ENCODE results near the gene PPP2R2C. TPM values are rescaled to one million over a fixed set of nuclear protein-coding genes. Genes with fewer than 3 reads are reported as not detected.

PPP2R2C gene
- polyA plus RNA-seq, 1 of the 3 experiments (the other 2 are of a cell fraction), result 0.21 TPM

DNA sequence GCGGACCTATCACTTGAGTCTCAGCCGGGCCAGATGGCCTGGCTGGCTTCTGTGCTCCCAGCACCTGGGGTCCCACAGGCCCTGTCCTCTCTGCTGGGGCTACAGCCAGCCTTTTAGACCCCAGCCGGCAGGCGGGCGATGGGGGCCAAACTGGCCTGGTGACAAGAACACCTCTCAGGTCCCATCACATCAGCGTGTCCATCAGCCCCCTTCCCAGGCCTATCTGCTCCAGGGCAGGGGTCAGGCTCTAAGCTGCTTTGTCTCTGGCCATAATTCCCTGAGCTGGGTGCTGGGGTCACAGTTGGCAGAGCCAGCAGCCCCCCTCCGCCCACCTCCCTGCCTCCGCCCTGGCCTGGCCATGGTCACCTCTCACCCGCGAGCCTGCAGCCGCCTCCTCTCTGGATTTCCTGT lies 77.7 kb downstream of the PPP2R2C start:
- POLR2A ChIA-PET, result no interaction called here
- no peak for DNase-seq
- no peak overlapping the region for H2AFZ ChIP-seq (ENCODE audit: low read depth)
- H4K20me1 ChIP-seq (ENCODE audit: insufficient read depth), result no peaks in the 10 kb centered on the region
- 81% methylated on average over 5 of the region's 11 CpGs for WGBS (ENCODE audit: low lambda C conversion rate)
- H3K4me2 ChIP-seq, result no peak overlapping the region
- no peak overlapping the region for H3K27ac ChIP-seq (ENCODE audit: low read depth in 2 of 2, low read length in 1 of 2)
- no peaks in the 10 kb centered on the region for H3K9me3 ChIP-seq
- no peak overlapping the region for H3K4me3 ChIP-seq (ENCODE audit: low read depth in 2 of 2, low read length in 1 of 2)
- H3K9ac ChIP-seq, result no peak overlapping the region
- no peaks in the 10 kb centered on the region for H3K36me3 ChIP-seq (replicated peaks in 1 of 2; ENCODE audit: control insufficient read depth in 1 of 2, insufficient read depth in 2 of 2, low read length in 1 of 2)
- no peaks in the 10 kb centered on the region for H3F3A ChIP-seq (replicated peaks; ENCODE audit: insufficient read depth)
- TF ChIP-seq POLR2AphosphoS5 (IDR thresholded peaks at IDR 0.05; ENCODE audit: low read depth, low read length), result no peak
- TF ChIP-seq, protein P1, sequence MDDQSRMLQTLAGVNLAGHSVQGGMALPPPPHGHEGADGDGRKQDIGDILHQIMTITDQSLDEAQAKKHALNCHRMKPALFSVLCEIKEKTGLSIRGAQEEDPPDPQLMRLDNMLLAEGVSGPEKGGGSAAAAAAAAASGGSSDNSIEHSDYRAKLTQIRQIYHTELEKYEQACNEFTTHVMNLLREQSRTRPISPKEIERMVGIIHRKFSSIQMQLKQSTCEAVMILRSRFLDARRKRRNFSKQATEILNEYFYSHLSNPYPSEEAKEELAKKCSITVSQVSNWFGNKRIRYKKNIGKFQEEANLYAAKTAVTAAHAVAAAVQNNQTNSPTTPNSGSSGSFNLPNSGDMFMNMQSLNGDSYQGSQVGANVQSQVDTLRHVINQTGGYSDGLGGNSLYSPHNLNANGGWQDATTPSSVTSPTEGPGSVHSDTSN (IDR thresholded peaks at IDR 0.05), result no peak
- no peak for TF ChIP-seq GABPA (IDR thresholded peaks at IDR 0.05; ENCODE audit: low read depth)
- TF ChIP-seq, protein P2, sequence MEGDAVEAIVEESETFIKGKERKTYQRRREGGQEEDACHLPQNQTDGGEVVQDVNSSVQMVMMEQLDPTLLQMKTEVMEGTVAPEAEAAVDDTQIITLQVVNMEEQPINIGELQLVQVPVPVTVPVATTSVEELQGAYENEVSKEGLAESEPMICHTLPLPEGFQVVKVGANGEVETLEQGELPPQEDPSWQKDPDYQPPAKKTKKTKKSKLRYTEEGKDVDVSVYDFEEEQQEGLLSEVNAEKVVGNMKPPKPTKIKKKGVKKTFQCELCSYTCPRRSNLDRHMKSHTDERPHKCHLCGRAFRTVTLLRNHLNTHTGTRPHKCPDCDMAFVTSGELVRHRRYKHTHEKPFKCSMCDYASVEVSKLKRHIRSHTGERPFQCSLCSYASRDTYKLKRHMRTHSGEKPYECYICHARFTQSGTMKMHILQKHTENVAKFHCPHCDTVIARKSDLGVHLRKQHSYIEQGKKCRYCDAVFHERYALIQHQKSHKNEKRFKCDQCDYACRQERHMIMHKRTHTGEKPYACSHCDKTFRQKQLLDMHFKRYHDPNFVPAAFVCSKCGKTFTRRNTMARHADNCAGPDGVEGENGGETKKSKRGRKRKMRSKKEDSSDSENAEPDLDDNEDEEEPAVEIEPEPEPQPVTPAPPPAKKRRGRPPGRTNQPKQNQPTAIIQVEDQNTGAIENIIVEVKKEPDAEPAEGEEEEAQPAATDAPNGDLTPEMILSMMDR (IDR thresholded peaks at IDR 0.05), result no peak
- no peak for TF ChIP-seq MEF2A (IDR thresholded peaks at IDR 0.05; ENCODE audit: borderline replicate concordance, low read depth)
- TF ChIP-seq, protein P3, sequence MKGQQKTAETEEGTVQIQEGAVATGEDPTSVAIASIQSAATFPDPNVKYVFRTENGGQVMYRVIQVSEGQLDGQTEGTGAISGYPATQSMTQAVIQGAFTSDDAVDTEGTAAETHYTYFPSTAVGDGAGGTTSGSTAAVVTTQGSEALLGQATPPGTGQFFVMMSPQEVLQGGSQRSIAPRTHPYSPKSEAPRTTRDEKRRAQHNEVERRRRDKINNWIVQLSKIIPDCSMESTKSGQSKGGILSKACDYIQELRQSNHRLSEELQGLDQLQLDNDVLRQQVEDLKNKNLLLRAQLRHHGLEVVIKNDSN (IDR thresholded peaks at IDR 0.05; ENCODE audit: borderline replicate concordance, low read depth), result no peak
- TF ChIP-seq FOSL2 (IDR thresholded peaks at IDR 0.05; ENCODE audit: borderline replicate concordance, low read depth), result no peak
- TF ChIP-seq JUND (IDR thresholded peaks at IDR 0.05), result no peak
- no peak for TF ChIP-seq GATA2 (CRISPR knock-in tag; IDR thresholded peaks at IDR 0.05)
- TF ChIP-seq, protein P4, sequence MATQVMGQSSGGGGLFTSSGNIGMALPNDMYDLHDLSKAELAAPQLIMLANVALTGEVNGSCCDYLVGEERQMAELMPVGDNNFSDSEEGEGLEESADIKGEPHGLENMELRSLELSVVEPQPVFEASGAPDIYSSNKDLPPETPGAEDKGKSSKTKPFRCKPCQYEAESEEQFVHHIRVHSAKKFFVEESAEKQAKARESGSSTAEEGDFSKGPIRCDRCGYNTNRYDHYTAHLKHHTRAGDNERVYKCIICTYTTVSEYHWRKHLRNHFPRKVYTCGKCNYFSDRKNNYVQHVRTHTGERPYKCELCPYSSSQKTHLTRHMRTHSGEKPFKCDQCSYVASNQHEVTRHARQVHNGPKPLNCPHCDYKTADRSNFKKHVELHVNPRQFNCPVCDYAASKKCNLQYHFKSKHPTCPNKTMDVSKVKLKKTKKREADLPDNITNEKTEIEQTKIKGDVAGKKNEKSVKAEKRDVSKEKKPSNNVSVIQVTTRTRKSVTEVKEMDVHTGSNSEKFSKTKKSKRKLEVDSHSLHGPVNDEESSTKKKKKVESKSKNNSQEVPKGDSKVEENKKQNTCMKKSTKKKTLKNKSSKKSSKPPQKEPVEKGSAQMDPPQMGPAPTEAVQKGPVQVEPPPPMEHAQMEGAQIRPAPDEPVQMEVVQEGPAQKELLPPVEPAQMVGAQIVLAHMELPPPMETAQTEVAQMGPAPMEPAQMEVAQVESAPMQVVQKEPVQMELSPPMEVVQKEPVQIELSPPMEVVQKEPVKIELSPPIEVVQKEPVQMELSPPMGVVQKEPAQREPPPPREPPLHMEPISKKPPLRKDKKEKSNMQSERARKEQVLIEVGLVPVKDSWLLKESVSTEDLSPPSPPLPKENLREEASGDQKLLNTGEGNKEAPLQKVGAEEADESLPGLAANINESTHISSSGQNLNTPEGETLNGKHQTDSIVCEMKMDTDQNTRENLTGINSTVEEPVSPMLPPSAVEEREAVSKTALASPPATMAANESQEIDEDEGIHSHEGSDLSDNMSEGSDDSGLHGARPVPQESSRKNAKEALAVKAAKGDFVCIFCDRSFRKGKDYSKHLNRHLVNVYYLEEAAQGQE (IDR thresholded peaks at IDR 0.05; ENCODE audit: low read depth, low read length), result no peak
- TF ChIP-seq YY1 (IDR thresholded peaks at IDR 0.05; ENCODE audit: low read depth), result no peak
- TF ChIP-seq RCOR1 (IDR thresholded peaks at IDR 0.05; ENCODE audit: low read length), result no peak
- TF ChIP-seq, protein P5, sequence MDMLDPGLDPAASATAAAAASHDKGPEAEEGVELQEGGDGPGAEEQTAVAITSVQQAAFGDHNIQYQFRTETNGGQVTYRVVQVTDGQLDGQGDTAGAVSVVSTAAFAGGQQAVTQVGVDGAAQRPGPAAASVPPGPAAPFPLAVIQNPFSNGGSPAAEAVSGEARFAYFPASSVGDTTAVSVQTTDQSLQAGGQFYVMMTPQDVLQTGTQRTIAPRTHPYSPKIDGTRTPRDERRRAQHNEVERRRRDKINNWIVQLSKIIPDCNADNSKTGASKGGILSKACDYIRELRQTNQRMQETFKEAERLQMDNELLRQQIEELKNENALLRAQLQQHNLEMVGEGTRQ (IDR thresholded peaks at IDR 0.05; ENCODE audit: borderline replicate concordance, low read depth, low read length), result no peak
- TF ChIP-seq SMC3 (IDR thresholded peaks at IDR 0.05; ENCODE audit: low read depth, low read length), result no peak
- no peak for TF ChIP-seq SIN3A (IDR thresholded peaks at IDR 0.05; ENCODE audit: borderline replicate concordance, low read depth, low read length)
- no peak for TF ChIP-seq TEAD4 (IDR thresholded peaks at IDR 0.05; ENCODE audit: borderline replicate concordance, insufficient read depth)
- TF ChIP-seq, protein P6, sequence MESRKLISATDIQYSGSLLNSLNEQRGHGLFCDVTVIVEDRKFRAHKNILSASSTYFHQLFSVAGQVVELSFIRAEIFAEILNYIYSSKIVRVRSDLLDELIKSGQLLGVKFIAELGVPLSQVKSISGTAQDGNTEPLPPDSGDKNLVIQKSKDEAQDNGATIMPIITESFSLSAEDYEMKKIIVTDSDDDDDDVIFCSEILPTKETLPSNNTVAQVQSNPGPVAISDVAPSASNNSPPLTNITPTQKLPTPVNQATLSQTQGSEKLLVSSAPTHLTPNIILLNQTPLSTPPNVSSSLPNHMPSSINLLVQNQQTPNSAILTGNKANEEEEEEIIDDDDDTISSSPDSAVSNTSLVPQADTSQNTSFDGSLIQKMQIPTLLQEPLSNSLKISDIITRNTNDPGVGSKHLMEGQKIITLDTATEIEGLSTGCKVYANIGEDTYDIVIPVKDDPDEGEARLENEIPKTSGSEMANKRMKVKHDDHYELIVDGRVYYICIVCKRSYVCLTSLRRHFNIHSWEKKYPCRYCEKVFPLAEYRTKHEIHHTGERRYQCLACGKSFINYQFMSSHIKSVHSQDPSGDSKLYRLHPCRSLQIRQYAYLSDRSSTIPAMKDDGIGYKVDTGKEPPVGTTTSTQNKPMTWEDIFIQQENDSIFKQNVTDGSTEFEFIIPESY (IDR thresholded peaks at IDR 0.05; ENCODE audit: borderline replicate concordance, low read depth), result no peak
- no peaks in the 10 kb centered on the region for H3K9me2 ChIP-seq
- no peaks in the 10 kb centered on the region for H3K27me3 ChIP-seq (ENCODE audit: insufficient read depth)
- H3K4me1 ChIP-seq (ENCODE audit: control insufficient read depth in 1 of 2, insufficient read depth in 2 of 2, low read depth in 1 of 2, low read length in 1 of 2), result no peaks in the 10 kb centered on the region
- CTCF ChIA-PET, result interaction anchor here (2.0 kb wide), 1 partner anchor 68 kb away, joined by 4 read pairs; no protein-coding TSS in a partner anchor
- no peaks in the 10 kb centered on the region for H3K79me2 ChIP-seq (ENCODE audit: insufficient read depth)

Data from SK-N-SH (cell line).